A549 (cell line): Measurements from ENCODE around the gene PLCD3. TPM values are rescaled to one million over a fixed set of nuclear protein-coding genes. Genes with fewer than 3 reads are reported as not detected.
A peak's percentile ranks its signal among the peaks of the same experiment; 100 is the strongest.

Experiments
- ATAC-seq, 2 experiments: fragments of 200-7000 bp in 1 of 2; fragments of >200 bp in 1 of 2; cut with Nextera tagmentation in 1 of 2; cut with Tn5 transposase in 1 of 2; 3 replicates each; pipeline versions ENCODE4 v1.8.0 to v1.9.1; 2018 to 2020; ENCODE audit warnings: mild to moderate bottlenecking in 1 of 2, moderate library complexity in 1 of 2
- CTCF ChIA-PET: fragments of 300-600 bp; sonication (Branson Sonifier 250); formaldehyde crosslinking; extraction: SDS; loops from one replicate; lab custom pipeline; 2021; ENCODE audit warnings: antibody characterized with exemption, inconsistent platforms; lab: Yijun Ruan, JAX
- POLR2A ChIA-PET: fragments of 350-600 bp; formaldehyde crosslinking; extraction: SDS; loops from one replicate; lab custom pipeline; 2021; ENCODE audit warnings: antibody characterized with exemption, inconsistent platforms; lab: Yijun Ruan, JAX
- DNase-seq, 2 experiments: peaks; one replicate each; pipeline versions ENCODE4 v3.0.0 to v3.0.0-alpha.2; 2011 to 2016; ENCODE audit warnings: low read depth in 1 of 2, low spot score in 1 of 2
- FAIRE-seq: peaks from 2 replicates; lab custom pipeline; 2011; peaks lifted over from hg19 to GRCh38; lab: Jason Lieb, UNC
- H3K27ac ChIP-seq, 2 experiments: fragments of >200 bp; sonication (Bioruptor Twin); formaldehyde crosslinking; 3 replicates each; pipeline ENCODE4 v1.5.1; 2016 to 2017
- H3K4me1 ChIP-seq: fragments of >200 bp; sonication (Bioruptor Twin); formaldehyde crosslinking; 3 replicates; pipeline ENCODE4 v1.6.1; 2016
- H3K4me2 ChIP-seq: fragments of >200 bp; sonication (Bioruptor Twin); formaldehyde crosslinking; 3 replicates; pipeline ENCODE4 v1.6.1; 2016
- H3K4me3 ChIP-seq: fragments of >200 bp; sonication (Bioruptor Twin); formaldehyde crosslinking; 3 replicates; pipeline ENCODE4 v1.5.1; 2016
- H3K9me3 ChIP-seq: fragments of >200 bp; sonication (Bioruptor Twin); formaldehyde crosslinking; 3 replicates; pipeline ENCODE4 v1.6.1; 2016
- BHLHE40 ChIP-seq: IDR thresholded peaks from 2 replicates; pipeline ENCODE4 v1.6.1; 2012; ENCODE audit warnings: low read depth, low read length, inconsistent platforms
- CBX8 ChIP-seq: fragments of 200-600 bp; sonication (generic); IDR thresholded peaks from 2 replicates; pipeline ENCODE4 v1.6.1; 2016
- CEBPB ChIP-seq, 2 experiments: fragments of >200 bp in 1 of 2; sonication (Bioruptor Twin) in 1 of 2; formaldehyde crosslinking in 1 of 2; IDR thresholded peaks; 2 replicates each; pipeline ENCODE4 v1.6.1; 2012 to 2016
- CHD4 ChIP-seq: fragments of 200-600 bp; sonication (generic); IDR thresholded peaks from 2 replicates; pipeline ENCODE4 v1.6.1; 2016; ENCODE audit warnings: antibody characterized with exemption, mild to moderate bottlenecking, borderline replicate concordance
- EHF ChIP-seq: fragments of 250-450 bp; sonication (Bioruptor Pico); IDR thresholded peaks from 2 replicates; pipeline ENCODE4 v1.5.0; 2020; ENCODE audit warnings: mild to moderate bottlenecking
- EHMT2 ChIP-seq: fragments of 200-600 bp; sonication (generic); IDR thresholded peaks from 2 replicates; pipeline ENCODE4 v1.6.1; 2016; ENCODE audit warnings: antibody characterized with exemption, low read depth, mild to moderate bottlenecking, moderate library complexity
- EP300 ChIP-seq, 2 experiments: fragments of >200 bp; sonication (Bioruptor Twin); formaldehyde crosslinking; IDR thresholded peaks; 2 replicates in 1 of 2; 3 replicates in 1 of 2; pipeline ENCODE4 v1.6.1; 2016 to 2017
- ESRRA ChIP-seq: fragments of 150-350 bp; IDR thresholded peaks from 2 replicates; pipeline ENCODE4 v1.6.1; 2014; ENCODE audit warnings: mild to moderate bottlenecking, low read length, borderline replicate concordance
- GATA3 ChIP-seq: IDR thresholded peaks from 2 replicates; pipeline ENCODE4 v1.6.1; 2012; ENCODE audit warnings: borderline replicate concordance
- HMGXB4 ChIP-seq: fragments of 250-450 bp; sonication (Bioruptor Pico); IDR thresholded peaks from 2 replicates; pipeline ENCODE4 v1.5.0; 2021; ENCODE audit warnings: mild to moderate bottlenecking, moderate library complexity, borderline replicate concordance
- HOXA7 ChIP-seq: fragments of 250-450 bp; sonication (Bioruptor Pico); IDR thresholded peaks from 2 replicates; pipeline ENCODE4 v1.5.0; 2020; ENCODE audit warnings: mild to moderate bottlenecking, moderate library complexity
- HOXB13 ChIP-seq: fragments of 250-450 bp; sonication (Bioruptor Pico); IDR thresholded peaks from 2 replicates; pipeline ENCODE4 v1.5.0; 2020; ENCODE audit warnings: low read depth, mild to moderate bottlenecking, moderate library complexity
- HOXB5 ChIP-seq: fragments of 250-450 bp; sonication (Bioruptor Pico); IDR thresholded peaks from 2 replicates; pipeline ENCODE4 v1.5.0; 2020; ENCODE audit warnings: mild to moderate bottlenecking, moderate library complexity
- JUNB ChIP-seq: fragments of >200 bp; sonication (Bioruptor Twin); formaldehyde crosslinking; IDR thresholded peaks from 2 replicates; pipeline ENCODE4 v1.6.1; 2016
- KDM1A ChIP-seq: fragments of 200-600 bp; sonication (generic); IDR thresholded peaks from 2 replicates; pipeline ENCODE4 v1.6.1; 2016; ENCODE audit warnings: low read depth, mild to moderate bottlenecking
- MAFK ChIP-seq: fragments of 450-650 bp; IDR thresholded peaks from 2 replicates; pipeline ENCODE4 v1.6.1; 2014; ENCODE audit not compliant: partially characterized antibody
- MAX ChIP-seq: IDR thresholded peaks from 2 replicates; pipeline ENCODE4 v1.6.1; 2012
- MAZ ChIP-seq: fragments of 150-350 bp; IDR thresholded peaks from 2 replicates; pipeline ENCODE4 v1.6.1; 2014; ENCODE audit warnings: antibody characterized with exemption, low read depth, low read length, borderline replicate concordance
- MYC ChIP-seq: IDR thresholded peaks from 2 replicates; pipeline ENCODE4 v1.6.1; 2012; ENCODE audit warnings: mild to moderate bottlenecking, inconsistent platforms, low read length, improper control_type of control experiment, borderline replicate concordance
- NFE2L2 ChIP-seq: fragments of 150-350 bp; conservative IDR thresholded peaks from 2 replicates; pipeline ENCODE4 v1.6.1; 2014; ENCODE audit warnings: low read length
- NR3C1 ChIP-seq: fragments of >200 bp; sonication (Bioruptor Twin); formaldehyde crosslinking; IDR thresholded peaks from 3 replicates; pipeline ENCODE4 v1.6.1; 2017
- POLR2A ChIP-seq: IDR thresholded peaks from 2 replicates; pipeline ENCODE4 v1.6.1; 2012; ENCODE audit warnings: mild to moderate bottlenecking, low read length
- POLR2AphosphoS2 ChIP-seq: conservative IDR thresholded peaks from 2 replicates; pipeline ENCODE4 v1.6.1; 2012; ENCODE audit warnings: low read length, improper control_type of control experiment, inconsistent platforms
- RARB ChIP-seq: fragments of 250-450 bp; sonication (Bioruptor Pico); IDR thresholded peaks from 2 replicates; pipeline ENCODE4 v1.8.0; 2021; ENCODE audit warnings: mild to moderate bottlenecking, moderate library complexity
- RCOR1 ChIP-seq: fragments of 150-350 bp; IDR thresholded peaks from 2 replicates; pipeline ENCODE4 v1.6.1; 2014; ENCODE audit warnings: antibody characterized with exemption, low read length, low read depth
- RFX5 ChIP-seq: fragments of 450-650 bp; IDR thresholded peaks from 2 replicates; pipeline ENCODE4 v1.7.1; 2014; ENCODE audit warnings: antibody characterized with exemption, mild to moderate bottlenecking, moderate library complexity
- SREBF2 ChIP-seq: fragments of 450-650 bp; IDR thresholded peaks from 2 replicates; pipeline ENCODE4 v1.6.1; 2014; ENCODE audit warnings: mild to moderate bottlenecking, moderate library complexity
- USF2 ChIP-seq: fragments of 450-650 bp; IDR thresholded peaks from 2 replicates; pipeline ENCODE4 v1.6.1; 2014; ENCODE audit warnings: antibody characterized with exemption
- ZFP36 ChIP-seq: fragments of 450-650 bp; IDR thresholded peaks from 2 replicates; pipeline ENCODE4 v1.6.1; 2014; ENCODE audit warnings: borderline replicate concordance; ENCODE audit not compliant: partially characterized antibody
- ZSCAN20 ChIP-seq: fragments of 250-450 bp; sonication (Bioruptor Pico); IDR thresholded peaks from 2 replicates; pipeline ENCODE4 v1.8.0; 2022; ENCODE audit warnings: mild to moderate bottlenecking, moderate library complexity
- WGBS: methylation state at CpG from one replicate; pipeline ENCODE4 v1.1.6; 2017; ENCODE audit errors: missing lambda C conversion rate; 5-methylcytosine and 5-hydroxymethylcytosine counted together
- polyA plus RNA-seq, 4 experiments: library from polyadenylated mRNA; depleted of rRNA in 3 of 4; stranded (reverse); fragments of >200 nt; fragmentation: RNase III in 1 of 4; extraction: RNeasy Plus Mini Kit Qiagen cat#74134 plus additional on column Dnase treatment in 1 of 4; gene quantifications; 2 replicates in 3 of 4; 3 replicates in 1 of 4; pipeline ENCODE4 v1.2.3, GENCODE V29; 2011 to 2017
- TF ChIP-seq, protein P1 (sequence below): fragments of 150-350 bp; IDR thresholded peaks from 2 replicates; pipeline ENCODE4 v1.6.1; 2014; ENCODE audit warnings: low read depth, mild to moderate bottlenecking, low read length
- TF ChIP-seq, protein P2 (sequence below): fragments of 250-450 bp; sonication (Bioruptor Pico); IDR thresholded peaks from 2 replicates; pipeline ENCODE4 v1.5.0; 2020; ENCODE audit warnings: low read depth, mild to moderate bottlenecking, moderate library complexity

The PLCD3 gene
- polyA plus RNA-seq, 2 of the 4 experiments (the other 2 are of a cell fraction): 56.6 to 105 TPM

DNA sequence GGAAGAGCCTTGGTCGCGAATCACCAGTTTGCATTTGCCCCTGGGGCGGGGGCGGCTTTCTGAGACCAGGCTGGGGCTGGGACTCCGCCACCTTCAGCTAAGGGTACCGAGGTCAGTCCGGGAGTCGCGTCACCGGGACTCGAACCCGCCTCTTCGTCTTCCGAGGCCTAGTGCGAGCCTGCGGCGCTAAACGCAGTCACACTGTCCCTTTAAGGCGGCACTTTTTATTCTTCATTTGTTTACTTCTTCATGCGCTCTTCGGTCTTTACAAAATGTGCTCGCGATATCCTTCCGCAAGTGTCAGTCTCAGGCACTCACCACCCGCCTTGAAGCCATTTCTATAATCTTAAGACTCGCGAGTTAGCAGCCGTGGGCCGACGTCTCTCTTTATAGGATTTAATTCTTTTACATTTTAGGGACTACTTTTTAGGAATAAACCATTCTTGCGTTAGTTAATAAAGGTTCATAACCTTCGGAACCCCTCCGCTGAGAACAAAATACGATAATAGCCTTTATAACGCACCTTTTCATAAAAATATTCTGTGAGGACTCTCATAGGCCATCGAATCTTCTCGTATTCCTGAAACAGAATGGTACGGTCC is 15.4 kb upstream of the PLCD3 start (continued):
- TF ChIP-seq, protein P1, sequence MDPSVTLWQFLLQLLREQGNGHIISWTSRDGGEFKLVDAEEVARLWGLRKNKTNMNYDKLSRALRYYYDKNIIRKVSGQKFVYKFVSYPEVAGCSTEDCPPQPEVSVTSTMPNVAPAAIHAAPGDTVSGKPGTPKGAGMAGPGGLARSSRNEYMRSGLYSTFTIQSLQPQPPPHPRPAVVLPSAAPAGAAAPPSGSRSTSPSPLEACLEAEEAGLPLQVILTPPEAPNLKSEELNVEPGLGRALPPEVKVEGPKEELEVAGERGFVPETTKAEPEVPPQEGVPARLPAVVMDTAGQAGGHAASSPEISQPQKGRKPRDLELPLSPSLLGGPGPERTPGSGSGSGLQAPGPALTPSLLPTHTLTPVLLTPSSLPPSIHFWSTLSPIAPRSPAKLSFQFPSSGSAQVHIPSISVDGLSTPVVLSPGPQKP: no peak
- TF ChIP-seq HOXB5 (CRISPR knock-in tag) (peak; percentile 91; the same call in 1 of the 2 replicates), ESRRA (no peak), NFE2L2 (no peak), KDM1A (no peak), BHLHE40 (peak; percentile 92)

DNA sequence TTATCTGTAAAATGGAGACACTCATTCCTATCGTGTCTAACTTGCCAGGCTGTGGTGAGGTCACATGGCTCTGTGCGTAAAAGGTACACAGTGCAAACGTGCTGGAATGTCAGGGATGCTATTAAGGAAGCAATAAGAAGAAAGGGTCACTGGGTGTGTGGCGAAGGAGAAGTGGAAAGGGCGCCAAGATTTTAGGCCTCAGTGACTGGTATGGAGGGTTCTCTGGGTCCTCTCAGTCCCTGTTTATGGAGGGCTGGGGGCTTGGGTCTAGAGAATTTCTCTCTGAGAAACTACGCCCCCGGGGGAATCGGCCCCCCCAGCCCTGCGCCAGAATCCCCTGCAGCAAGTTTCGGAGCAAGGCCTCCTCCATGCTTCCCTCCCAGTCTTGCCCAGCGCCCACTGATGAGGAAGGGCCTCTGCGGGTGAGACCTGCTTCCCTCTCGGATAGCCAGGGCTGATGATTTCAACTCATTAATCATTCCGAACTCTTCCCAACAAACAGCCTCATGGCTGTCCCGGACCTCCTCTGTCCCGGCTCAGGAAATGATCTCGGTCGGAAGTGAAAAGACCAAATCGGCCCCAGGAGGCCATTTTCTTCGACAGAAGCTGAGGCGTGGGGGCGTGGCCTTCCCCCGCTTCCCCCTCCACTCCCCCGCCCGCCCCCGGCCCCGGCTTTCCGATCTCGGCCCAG is 14.7 kb upstream of the PLCD3 start:
- peak overlapping the region; percentile 97 to 98 for H3K27ac ChIP-seq
- DNase-seq (peak; percentile 66 to 83), FAIRE-seq (no peak), ATAC-seq (peak; percentile 14 to 27)
- peak overlapping the region; percentile 61 for H3K4me3 ChIP-seq
- ChIA-PET CTCF (interaction anchor here (1.3 to 43.5 kb wide), 6 partner anchors 11 to 279 kb away, joined by 3 to 2147 read pairs (median 301); partner anchors contain the start of genes ACBD4, FMNL1, HEXIM2 and PLCD3), POLR2A (interaction anchor here (0.5 to 7.5 kb wide), 17 partner anchors 10 to 500 kb away, joined by 3 to 404 read pairs (median 13); partner anchors contain the start of genes ACBD4, HEXIM2, NMT1 and PLCD3)
- H3K4me2 ChIP-seq: peak overlapping the region; percentile 93
- H3K4me1 ChIP-seq: peaks cover 18% of the 10 kb centered on the region
- H3K9me3 ChIP-seq: no peaks in the 10 kb centered on the region
- 14% methylated on average over 22 of the region's 29 CpGs for WGBS
- TF ChIP-seq MAZ (no peak), POLR2A (no peak; the same call in none of the 2 replicates), HOXA7 (CRISPR knock-in tag) (peak; percentile 76; the same call in 1 of the 2 replicates), EHF (CRISPR knock-in tag) (peak; percentile 77), CHD4 (no peak), CBX8 (no peak), GATA3 (no peak), HOXB13 (CRISPR knock-in tag) (peak; percentile 94), NR3C1 (no peak), POLR2AphosphoS2 (peak; percentile 91; the same call in 1 of the 2 replicates), KDM1A (no peak), ESRRA (no peak), ZFP36 (no peak), RCOR1 (no peak), ZSCAN20 (CRISPR knock-in tag) (no peak; the same call in 1 of the 2 replicates), EP300 (IDR thresholded peaks at IDR 0.05) (no peak), JUNB (no peak), HMGXB4 (no peak; the same call in 1 of the 2 replicates), MYC (no peak; the same call in 1 of the 2 replicates), MAFK (no peak), CEBPB (IDR thresholded peaks at IDR 0.05) (no peak), SREBF2 (no peak), RFX5 (no peak), MAX (peak; percentile 43; the same call in 1 of the 2 replicates), RARB (CRISPR knock-in tag) (peak; percentile 42; the same call in 1 of the 2 replicates), USF2 (peak; percentile 81; the same call in 1 of the 2 replicates), EHMT2 (no peak)
- TF ChIP-seq, protein P1: no peak
- TF ChIP-seq, protein P2, sequence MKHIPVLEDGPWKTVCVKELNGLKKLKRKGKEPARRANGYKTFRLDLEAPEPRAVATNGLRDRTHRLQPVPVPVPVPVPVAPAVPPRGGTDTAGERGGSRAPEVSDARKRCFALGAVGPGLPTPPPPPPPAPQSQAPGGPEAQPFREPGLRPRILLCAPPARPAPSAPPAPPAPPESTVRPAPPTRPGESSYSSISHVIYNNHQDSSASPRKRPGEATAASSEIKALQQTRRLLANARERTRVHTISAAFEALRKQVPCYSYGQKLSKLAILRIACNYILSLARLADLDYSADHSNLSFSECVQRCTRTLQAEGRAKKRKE (CRISPR knock-in tag): peak; percentile 78; the same call in 1 of the 2 replicates
